Measurements from ENCODE around the gene TAP1.

TAP1 gene

GRCh38 chr6:32853541-32854375 is at the start of gene TAP1, which contains the start of gene PSMB9:
Gene TAP1, minus strand, starts transcription at chr6:32853704. Its CDS starts 68 bp downstream, at chr6:32853636.
Gene PSMB9, plus strand, starts transcription at chr6:32854192. Its CDS starts 38 bp downstream, at chr6:32854230.
- H3K27ac ChIP-seq, result peak within 1 kb of the TSS; percentile 96
- POLR2A ChIA-PET (ENCODE audit: low non-redundant PET), result interaction anchor here (0.8 to 1.1 kb wide), 4 partner anchors 9 to 41 kb away, joined by 3 to 10 read pairs (median 6); partner anchors contain the start of genes PSMB8 and TAP2
- peak; percentile 93 for DNase-seq (ENCODE audit: low spot score)
- TF ChIP-seq, protein P1, sequence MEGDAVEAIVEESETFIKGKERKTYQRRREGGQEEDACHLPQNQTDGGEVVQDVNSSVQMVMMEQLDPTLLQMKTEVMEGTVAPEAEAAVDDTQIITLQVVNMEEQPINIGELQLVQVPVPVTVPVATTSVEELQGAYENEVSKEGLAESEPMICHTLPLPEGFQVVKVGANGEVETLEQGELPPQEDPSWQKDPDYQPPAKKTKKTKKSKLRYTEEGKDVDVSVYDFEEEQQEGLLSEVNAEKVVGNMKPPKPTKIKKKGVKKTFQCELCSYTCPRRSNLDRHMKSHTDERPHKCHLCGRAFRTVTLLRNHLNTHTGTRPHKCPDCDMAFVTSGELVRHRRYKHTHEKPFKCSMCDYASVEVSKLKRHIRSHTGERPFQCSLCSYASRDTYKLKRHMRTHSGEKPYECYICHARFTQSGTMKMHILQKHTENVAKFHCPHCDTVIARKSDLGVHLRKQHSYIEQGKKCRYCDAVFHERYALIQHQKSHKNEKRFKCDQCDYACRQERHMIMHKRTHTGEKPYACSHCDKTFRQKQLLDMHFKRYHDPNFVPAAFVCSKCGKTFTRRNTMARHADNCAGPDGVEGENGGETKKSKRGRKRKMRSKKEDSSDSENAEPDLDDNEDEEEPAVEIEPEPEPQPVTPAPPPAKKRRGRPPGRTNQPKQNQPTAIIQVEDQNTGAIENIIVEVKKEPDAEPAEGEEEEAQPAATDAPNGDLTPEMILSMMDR (conservative IDR thresholded peaks at IDR 0.05; ENCODE audit: low read depth), result peak; percentile 86
- CTCF ChIA-PET, result interaction anchor here (0.6 to 3.5 kb wide), 7 partner anchors 9 to 794 kb away, joined by 3 to 55 read pairs (median 4); partner anchors contain the start of gene TAP2

GRCh38 chr6:32895006-32895345 is 41.5 kb upstream of the TAP1 start:
- TF ChIP-seq, protein P1 (conservative IDR thresholded peaks at IDR 0.05; ENCODE audit: low read depth), result no peak
- CTCF ChIA-PET, result interaction anchor here (0.6 to 2.0 kb wide), 3 partner anchors 10 to 89 kb away, joined by 3 to 7 read pairs (median 3); no protein-coding TSS in a partner anchor
- POLR2A ChIA-PET (ENCODE audit: low non-redundant PET), result interaction anchor here (0.6 to 1.2 kb wide), 5 partner anchors 41 to 699 kb away, joined by 3 to 5 read pairs (median 4); partner anchors contain the start of genes BRD2, PSMB9 and TAP1
- peak overlapping the region; percentile 82 for H3K27ac ChIP-seq
- DNase-seq (ENCODE audit: low spot score), result no peak

GRCh38 chr6:32894085-32895005 is 40.8 kb upstream of the TAP1 start:
- ChIA-PET POLR2A (ENCODE audit: low non-redundant PET) (interaction anchor here (0.6 to 1.2 kb wide), 6 partner anchors 41 to 699 kb away, joined by 3 to 5 read pairs (median 4); partner anchors contain the start of genes BRD2, PSMB9 and TAP1), CTCF (interaction anchor here (0.5 to 2.0 kb wide), 6 partner anchors 10 to 90 kb away, joined by 3 to 7 read pairs (median 3); no protein-coding TSS in a partner anchor)
- DNase-seq (ENCODE audit: low spot score), result peak; percentile 100
- TF ChIP-seq, protein P1 (conservative IDR thresholded peaks at IDR 0.05; ENCODE audit: low read depth), result no peak
- peak overlapping the region; percentile 82 for H3K27ac ChIP-seq

GRCh38 chr6:32890831-32891230 is 37.3 kb upstream of the TAP1 start:
- no peak overlapping the region for H3K27ac ChIP-seq
- CTCF ChIA-PET, result no interaction called here
- POLR2A ChIA-PET (ENCODE audit: low non-redundant PET), result no interaction called here
- TF ChIP-seq, protein P1 (conservative IDR thresholded peaks at IDR 0.05; ENCODE audit: low read depth), result no peak
- DNase-seq (ENCODE audit: low spot score), result no peak

DNA sequence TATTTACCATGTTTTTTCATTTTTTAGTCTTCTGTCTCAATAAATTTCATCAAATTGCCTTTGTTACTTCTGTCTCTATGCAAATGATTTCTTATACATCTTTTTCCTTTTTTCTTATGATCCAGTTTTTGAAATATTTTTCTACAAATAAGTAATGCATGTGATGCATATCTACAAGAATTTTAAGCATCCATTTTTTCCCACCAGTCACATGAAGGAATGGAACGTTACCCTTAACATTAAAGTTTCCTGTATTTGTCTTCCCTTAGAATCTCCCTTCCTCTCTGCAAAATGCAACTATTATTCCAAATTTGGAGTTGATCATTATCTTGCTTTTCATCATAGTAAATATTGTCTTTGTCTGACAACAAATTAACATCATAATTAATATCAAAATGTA is 36.0 kb upstream of the TAP1 start:
- CTCF ChIA-PET, result interaction anchor here (0.6 to 1.4 kb wide), 4 partner anchors 29 to 95 kb away, joined by 3 to 5 read pairs (median 4); no protein-coding TSS in a partner anchor
- TF ChIP-seq, protein P1 (conservative IDR thresholded peaks at IDR 0.05; ENCODE audit: low read depth), result no peak
- POLR2A ChIA-PET (ENCODE audit: low non-redundant PET), result no interaction called here
- no peak overlapping the region for H3K27ac ChIP-seq
- DNase-seq (ENCODE audit: low spot score), result no peak
